HT-29 (cell line): ENCODE results near the gene OTOF. TPM values are rescaled to one million over a fixed set of nuclear protein-coding genes. Genes with fewer than 3 reads are reported as not detected.

Experiments
- DNase-seq: peaks from one replicate; pipeline ENCODE4 v3.0.0-alpha.2; 2015; ENCODE audit warnings: low spot score
- total RNA-seq: library from RNA; depleted of rRNA; stranded (reverse); fragments of >200 nt; shearing (Covaris generic); gene quantifications from 2 replicates; pipeline ENCODE4 v1.2.3, GENCODE V29; 2014; rRNA removed

The OTOF gene
- total RNA-seq, 1 experiment from 2014 or later: not detected

GRCh38 chr2:26412091-26412673, 65.7 kb downstream of the OTOF start:
- no peak for DNase-seq

- DNase-seq: no peak
Observed at GRCh38 chr2:26411419-26411818, 66.5 kb downstream of the OTOF start.

GRCh38 chr2:26410764-26411243, 67.1 kb downstream of the OTOF start:
- DNase-seq: no peak

GRCh38 chr2:26409785-26410184, 68.1 kb downstream of the OTOF start:
- no peak for DNase-seq

- DNase-seq: no peak
Observed at GRCh38 chr2:26407526-26407925, 70.4 kb downstream of the OTOF start.

Other genes with a start within 250 kb of the OTOF start
- gene HADHA, start 233.5 kb downstream of the OTOF start, total RNA-seq: 56.2 and 58.9 TPM in 2 replicates
- 25.2 and 26.6 TPM in 2 replicates for gene HADHB, start 233.2 kb downstream of the OTOF start, total RNA-seq
- 23.6 and 32.9 TPM in 2 replicates for gene SELENOI, start 132.0 kb downstream of the OTOF start, total RNA-seq
- gene ADGRF3, start 131.3 kb downstream of the OTOF start, total RNA-seq: 0.16 and 0.28 TPM in 2 replicates
- not detected in 2 replicates for gene DRC1, start 76.2 kb downstream of the OTOF start, total RNA-seq
- not detected in 2 replicates for gene CIB4, start 163.2 kb upstream of the OTOF start, total RNA-seq
- gene KCNK3, start 214.6 kb upstream of the OTOF start, total RNA-seq: not detected in 2 replicates